ENCODE data around the gene PTN. TPM values are rescaled to one million over a fixed set of nuclear protein-coding genes. Genes with fewer than 3 reads are reported as not detected.

Gene PTN
- total RNA-seq, 1 donor from 2014 or later = 145 TPM

DNA sequence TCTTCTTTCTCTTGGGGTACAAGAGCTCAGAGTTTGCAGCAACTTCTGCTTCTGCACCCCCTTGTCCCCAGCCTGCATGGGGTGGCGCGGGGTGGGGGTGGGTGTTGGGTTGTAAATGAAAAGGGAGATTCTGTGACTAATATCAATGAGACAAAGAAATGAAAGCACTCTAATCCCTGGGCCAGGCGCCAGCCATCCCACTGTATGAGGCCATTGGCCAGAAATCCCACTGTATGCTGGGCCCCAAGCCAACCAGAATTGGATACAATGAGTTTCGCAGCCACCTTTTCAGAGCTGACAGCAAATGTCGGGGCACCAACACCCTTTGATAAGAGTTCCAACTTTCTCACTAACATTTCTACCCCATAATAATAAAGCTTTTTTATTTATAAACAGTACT lies 10.9 kb upstream of the PTN start:
- Mint-ChIP-seq H3K9me3 (peaks cover 32% of the 10 kb centered on the region), H3K4me1 (peaks cover 27% of the 10 kb centered on the region), H3K36me3 (peaks cover 7% of the 10 kb centered on the region), H3K4me3 (no peak overlapping the region), H3K27ac (peak overlapping the region; percentile 45), H3K27me3 (ENCODE audit: low read depth) (no peaks in the 10 kb centered on the region)
- DNase-seq (ENCODE audit: low spot score in 2 of 2, unreplicated experiment in 2 of 2) = no peak
- TF ChIP-seq, protein P1, sequence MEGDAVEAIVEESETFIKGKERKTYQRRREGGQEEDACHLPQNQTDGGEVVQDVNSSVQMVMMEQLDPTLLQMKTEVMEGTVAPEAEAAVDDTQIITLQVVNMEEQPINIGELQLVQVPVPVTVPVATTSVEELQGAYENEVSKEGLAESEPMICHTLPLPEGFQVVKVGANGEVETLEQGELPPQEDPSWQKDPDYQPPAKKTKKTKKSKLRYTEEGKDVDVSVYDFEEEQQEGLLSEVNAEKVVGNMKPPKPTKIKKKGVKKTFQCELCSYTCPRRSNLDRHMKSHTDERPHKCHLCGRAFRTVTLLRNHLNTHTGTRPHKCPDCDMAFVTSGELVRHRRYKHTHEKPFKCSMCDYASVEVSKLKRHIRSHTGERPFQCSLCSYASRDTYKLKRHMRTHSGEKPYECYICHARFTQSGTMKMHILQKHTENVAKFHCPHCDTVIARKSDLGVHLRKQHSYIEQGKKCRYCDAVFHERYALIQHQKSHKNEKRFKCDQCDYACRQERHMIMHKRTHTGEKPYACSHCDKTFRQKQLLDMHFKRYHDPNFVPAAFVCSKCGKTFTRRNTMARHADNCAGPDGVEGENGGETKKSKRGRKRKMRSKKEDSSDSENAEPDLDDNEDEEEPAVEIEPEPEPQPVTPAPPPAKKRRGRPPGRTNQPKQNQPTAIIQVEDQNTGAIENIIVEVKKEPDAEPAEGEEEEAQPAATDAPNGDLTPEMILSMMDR (IDR thresholded peaks at IDR 0.05; ENCODE audit: unreplicated experiment) = no peak

DNA sequence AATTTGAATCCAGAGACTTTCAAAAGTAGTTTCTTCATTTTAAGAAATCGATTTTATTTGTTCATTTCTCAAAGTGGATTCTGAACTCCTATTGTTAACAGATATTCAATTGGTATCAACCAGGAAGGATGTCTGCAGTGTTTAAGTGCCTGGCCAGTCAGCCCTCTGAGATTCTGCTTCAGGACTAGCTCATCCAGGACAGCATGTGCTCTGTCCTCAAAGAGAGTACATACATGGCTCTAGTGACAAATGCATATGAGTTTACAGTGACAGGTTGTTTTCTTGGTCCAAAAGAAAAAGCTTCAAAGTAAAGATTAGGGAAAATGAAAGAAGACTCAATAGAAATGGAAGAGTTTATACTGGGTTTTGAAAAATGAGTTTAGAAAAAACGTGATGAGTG lies 8.4 kb upstream of the PTN start:
- H3K4me3 Mint-ChIP-seq = no peak overlapping the region
- H3K27ac Mint-ChIP-seq = peak overlapping the region; percentile 13
- H3K9me3 Mint-ChIP-seq = peaks cover 13% of the 10 kb centered on the region
- H3K4me1 Mint-ChIP-seq = peaks cover 27% of the 10 kb centered on the region
- TF ChIP-seq, protein P1 (IDR thresholded peaks at IDR 0.05; ENCODE audit: unreplicated experiment) = no peak
- H3K36me3 Mint-ChIP-seq = peaks cover 5% of the 10 kb centered on the region
- no peak for DNase-seq (ENCODE audit: low spot score in 2 of 2, unreplicated experiment in 2 of 2)
- no peaks in the 10 kb centered on the region for H3K27me3 Mint-ChIP-seq (ENCODE audit: low read depth)

- Mint-ChIP-seq H3K4me1 (peaks cover 27% of the 10 kb centered on the region), H3K27ac (no peak overlapping the region)
- DNase-seq (ENCODE audit: low spot score in 2 of 2, unreplicated experiment in 2 of 2) = no peak
These were observed 2.4 kb upstream of the PTN start for GRCh38 chr7:137345799-137346449.

GRCh38 chr7:137342828-137343261 lies 688 bp downstream of the PTN start:
- Mint-ChIP-seq H3K27ac (peak overlapping the region; percentile 87), H3K36me3 (peaks cover 16% of the 10 kb centered on the region), H3K4me1 (peaks cover 31% of the 10 kb centered on the region), H3K27me3 (ENCODE audit: low read depth) (peaks cover 11% of the 10 kb centered on the region), H3K9me3 (peaks cover 11% of the 10 kb centered on the region), H3K4me3 (peak overlapping the region; percentile 80)
- no peak for DNase-seq (ENCODE audit: low spot score in 2 of 2, unreplicated experiment in 2 of 2)
- TF ChIP-seq, protein P1 (IDR thresholded peaks at IDR 0.05; ENCODE audit: unreplicated experiment) = no peak

More at GRCh38 chr7:137345799-137346449, 2.4 kb upstream of the PTN start:
- H3K27me3 Mint-ChIP-seq (ENCODE audit: low read depth) = peaks cover 11% of the 10 kb centered on the region
- H3K4me3 Mint-ChIP-seq = no peak overlapping the region
- H3K36me3 Mint-ChIP-seq = no peaks in the 10 kb centered on the region
- TF ChIP-seq, protein P1 (IDR thresholded peaks at IDR 0.05; ENCODE audit: unreplicated experiment) = no peak
- H3K9me3 Mint-ChIP-seq = no peaks in the 10 kb centered on the region

- Mint-ChIP-seq H3K36me3 (peaks cover 19% of the 10 kb centered on the region), H3K27ac (no peak overlapping the region), H3K9me3 (peaks cover 16% of the 10 kb centered on the region), H3K27me3 (ENCODE audit: low read depth) (peaks cover 11% of the 10 kb centered on the region), H3K4me1 (peaks cover 31% of the 10 kb centered on the region), H3K4me3 (peak overlapping the region; percentile 80)
- no peak for DNase-seq (ENCODE audit: low spot score in 2 of 2, unreplicated experiment in 2 of 2)
- TF ChIP-seq, protein P1 (IDR thresholded peaks at IDR 0.05; ENCODE audit: unreplicated experiment) = no peak
These were observed 1.3 kb downstream of the PTN start for GRCh38 chr7:137342265-137342664.
